ENCODE results near the gene COL25A1.

COL25A1 gene

GRCh38 chr4:109067508-109068235, 234.8 kb downstream of the COL25A1 start:
- no peak for DNase-seq
- no peak for TF ChIP-seq CTCF (IDR thresholded peaks at IDR 0.05; ENCODE audit: low read depth, low read length)
- Histone ChIP-seq H3K36me3 (no peaks in the 10 kb centered on the region), H3K27me3 (ENCODE audit: insufficient read depth, low read depth, severe bottlenecking) (no peaks in the 10 kb centered on the region), H3K27ac (no peak overlapping the region), H3K4me3 (ENCODE audit: low read depth, low read length) (no peak overlapping the region), H3K9me3 (ENCODE audit: severe bottlenecking) (peaks cover 5% of the 10 kb centered on the region)

GRCh38 chr4:109065006-109065405, 237.5 kb downstream of the COL25A1 start:
- TF ChIP-seq CTCF (IDR thresholded peaks at IDR 0.05; ENCODE audit: low read depth, low read length) = no peak
- Histone ChIP-seq H3K36me3 (no peaks in the 10 kb centered on the region), H3K9me3 (ENCODE audit: severe bottlenecking) (no peaks in the 10 kb centered on the region), H3K27me3 (ENCODE audit: insufficient read depth, low read depth, severe bottlenecking) (no peaks in the 10 kb centered on the region), H3K27ac (no peak overlapping the region), H3K4me3 (ENCODE audit: low read depth, low read length) (no peak overlapping the region)
- no peak for DNase-seq

GRCh38 chr4:109053257-109053656, 249.2 kb downstream of the COL25A1 start:
- H3K9me3 ChIP-seq (ENCODE audit: severe bottlenecking) = no peaks in the 10 kb centered on the region
- no peaks in the 10 kb centered on the region for H3K27me3 ChIP-seq (ENCODE audit: insufficient read depth, low read depth, severe bottlenecking)
- no peak for DNase-seq
- no peak overlapping the region for H3K27ac ChIP-seq
- TF ChIP-seq CTCF (IDR thresholded peaks at IDR 0.05; ENCODE audit: low read depth, low read length) = no peak
- H3K4me3 ChIP-seq (ENCODE audit: low read depth, low read length) = no peak overlapping the region
- no peaks in the 10 kb centered on the region for H3K36me3 ChIP-seq

GRCh38 chr4:109052821-109053220, 249.6 kb downstream of the COL25A1 start:
- Histone ChIP-seq H3K27ac (no peak overlapping the region), H3K9me3 (ENCODE audit: severe bottlenecking) (no peaks in the 10 kb centered on the region), H3K36me3 (no peaks in the 10 kb centered on the region), H3K4me3 (ENCODE audit: low read depth, low read length) (no peak overlapping the region), H3K27me3 (ENCODE audit: insufficient read depth, low read depth, severe bottlenecking) (no peaks in the 10 kb centered on the region)
- DNase-seq = no peak
- no peak for TF ChIP-seq CTCF (IDR thresholded peaks at IDR 0.05; ENCODE audit: low read depth, low read length)

- Histone ChIP-seq H3K36me3 (no peaks in the 10 kb centered on the region), H3K9me3 (ENCODE audit: severe bottlenecking) (no peaks in the 10 kb centered on the region), H3K4me3 (ENCODE audit: low read depth, low read length) (no peak overlapping the region), H3K27ac (no peak overlapping the region), H3K27me3 (ENCODE audit: insufficient read depth, low read depth, severe bottlenecking) (no peaks in the 10 kb centered on the region)
- TF ChIP-seq CTCF (IDR thresholded peaks at IDR 0.05; ENCODE audit: low read depth, low read length) = no peak
- no peak for DNase-seq
Observed at GRCh38 chr4:109051054-109051453, 251.4 kb downstream of the COL25A1 start.

- H3K27ac ChIP-seq = no peak overlapping the region
- no peaks in the 10 kb centered on the region for H3K36me3 ChIP-seq
- no peak overlapping the region for H3K4me3 ChIP-seq (ENCODE audit: low read depth, low read length)
- no peak for DNase-seq
- TF ChIP-seq CTCF (IDR thresholded peaks at IDR 0.05; ENCODE audit: low read depth, low read length) = no peak
- H3K27me3 ChIP-seq (ENCODE audit: insufficient read depth, low read depth, severe bottlenecking) = no peaks in the 10 kb centered on the region
- H3K9me3 ChIP-seq (ENCODE audit: severe bottlenecking) = no peaks in the 10 kb centered on the region
Observed at GRCh38 chr4:109049926-109050325, 252.5 kb downstream of the COL25A1 start.

All from WERI-Rb-1 (cell line).